GM19397 (cell line): ENCODE measurements around the gene AQR.
"Not testable (repeated sequence)": the region's sequence is repeated elsewhere in the genome, so short reads cannot be mapped to it uniquely, and the experiment has no call there.

ENCODE experiments used
- ATAC-seq: cut with Tn5 transposase; IDR thresholded peaks from one replicate; pipeline ENCODE4 v1.9.1; 2021; ENCODE audit warnings: mild to moderate bottlenecking, moderate library complexity; ENCODE audit not compliant: unreplicated experiment

AQR gene

GRCh38 chr15:34820110-34820509, 149.4 kb downstream of the AQR start:
- ATAC-seq: no peak

- ATAC-seq: no peak
These were observed 151.0 kb downstream of the AQR start for GRCh38 chr15:34818526-34818925.

GRCh38 chr15:34815836-34816235, 153.7 kb downstream of the AQR start:
- ATAC-seq: no peak

- ATAC-seq: no peak
These were observed 155.9 kb downstream of the AQR start for GRCh38 chr15:34813446-34814190.

- not testable (repeated sequence) for ATAC-seq
These were observed 156.6 kb downstream of the AQR start for GRCh38 chr15:34812868-34813365.

- ATAC-seq: no peak
These were observed 157.2 kb downstream of the AQR start for GRCh38 chr15:34812369-34812768.

GRCh38 chr15:34810443-34811129, 159.0 kb downstream of the AQR start:
- ATAC-seq: no peak

GRCh38 chr15:34809186-34809585, 160.4 kb downstream of the AQR start:
- ATAC-seq: no peak

- ATAC-seq: no peak
These were observed 161.5 kb downstream of the AQR start for GRCh38 chr15:34808016-34808415.

- not testable (repeated sequence) for ATAC-seq
These were observed 162.3 kb downstream of the AQR start for GRCh38 chr15:34807241-34807640.

- no peak for ATAC-seq
These were observed 164.8 kb downstream of the AQR start for GRCh38 chr15:34804776-34805175.

GRCh38 chr15:34804113-34804512, 165.4 kb downstream of the AQR start:
- ATAC-seq: no peak

GRCh38 chr15:34802803-34803750, 166.5 kb downstream of the AQR start:
- no peak for ATAC-seq

GRCh38 chr15:34802371-34802770, 167.2 kb downstream of the AQR start:
- ATAC-seq: no peak
